Neural progenitor cell (in vitro differentiated cells): ENCODE data around the gene INPP4A. TPM values are rescaled to one million over a fixed set of nuclear protein-coding genes. Genes with fewer than 3 reads are reported as not detected.

Source experiments
- DNase-seq: peaks from one replicate; pipeline ENCODE4 v3.0.0-alpha.2; 2016; ENCODE audit warnings: low spot score
- H2AFZ ChIP-seq: fragments of 200-600 bp; sonication (generic); replicated peaks from 2 replicates; pipeline ENCODE4 v1.6.1; 2016; ENCODE audit warnings: antibody characterized with exemption
- H3F3A ChIP-seq: fragments of 200-600 bp; sonication (generic); 2 replicates; pipeline ENCODE4 v1.6.1; 2016; ENCODE audit warnings: antibody characterized with exemption, low read depth
- H3K27ac ChIP-seq: fragments of 200-600 bp; sonication (generic); 2 replicates; pipeline ENCODE4 v1.5.1; 2016; ENCODE audit warnings: mild to moderate bottlenecking
- H3K27me3 ChIP-seq: fragments of 200-600 bp; sonication (generic); 2 replicates; pipeline ENCODE4 v1.6.1; 2016; ENCODE audit warnings: mild to moderate bottlenecking, moderate library complexity
- H3K36me3 ChIP-seq: fragments of 200-600 bp; sonication (generic); 2 replicates; pipeline ENCODE4 v1.5.1; 2016
- H3K4me1 ChIP-seq: fragments of 200-600 bp; sonication (generic); 2 replicates; pipeline ENCODE4 v1.6.1; 2016; ENCODE audit warnings: mixed run types
- H3K4me2 ChIP-seq: fragments of 200-600 bp; sonication (generic); 2 replicates; pipeline ENCODE4 v1.6.1; 2016
- H3K4me3 ChIP-seq: fragments of 200-600 bp; sonication (generic); 2 replicates; pipeline ENCODE4 v1.5.1; 2016
- H3K79me2 ChIP-seq: fragments of 200-600 bp; sonication (generic); 2 replicates; pipeline ENCODE4 v1.6.1; 2016; ENCODE audit warnings: low read depth
- H3K9ac ChIP-seq: fragments of 200-600 bp; sonication (generic); 2 replicates; pipeline ENCODE4 v1.6.1; 2016
- H3K9me3 ChIP-seq: fragments of 200-600 bp; sonication (generic); 2 replicates; pipeline ENCODE4 v1.5.1; 2016; ENCODE audit warnings: low read depth
- H4K20me1 ChIP-seq: fragments of 200-600 bp; sonication (generic); 2 replicates; pipeline ENCODE4 v1.6.1; 2016; ENCODE audit warnings: low read depth
- H3K27ac Mint-ChIP-seq: 3 replicates; pipeline ENCODE4 v1.8.0; 2021; ENCODE audit warnings: mixed read lengths
- H3K27me3 Mint-ChIP-seq: 2 replicates; pipeline ENCODE4 v1.8.0; 2022; ENCODE audit warnings: low read depth, mild to moderate bottlenecking, inconsistent platforms, moderate library complexity, mixed read lengths; ENCODE audit not compliant: insufficient read depth
- H3K36me3 Mint-ChIP-seq: 3 replicates; pipeline ENCODE4 v1.8.0; 2021; ENCODE audit warnings: mixed read lengths
- H3K4me1 Mint-ChIP-seq: 3 replicates; pipeline ENCODE4 v1.8.0; 2021; ENCODE audit warnings: mixed read lengths
- H3K4me3 Mint-ChIP-seq: 3 replicates; pipeline ENCODE4 v1.8.0; 2021; ENCODE audit warnings: mild to moderate bottlenecking, moderate library complexity, mixed read lengths
- H3K9me3 Mint-ChIP-seq: 3 replicates; pipeline ENCODE4 v1.8.0; 2020; ENCODE audit warnings: mixed read lengths
- EZH2 ChIP-seq: fragments of 200-600 bp; sonication (generic); IDR thresholded peaks from 2 replicates; pipeline ENCODE4 v1.6.1; 2017; ENCODE audit warnings: antibody characterized with exemption, mild to moderate bottlenecking, moderate library complexity
- EZH2phosphoT487 ChIP-seq: fragments of 200-600 bp; sonication (generic); IDR thresholded peaks from 2 replicates; pipeline ENCODE4 v1.6.1; 2017; ENCODE audit warnings: antibody characterized with exemption
- total RNA-seq: library from RNA; depleted of rRNA; stranded (reverse); fragments of >200 nt; gene quantifications from 2 replicates; pipeline ENCODE4 v1.2.3, GENCODE V29; 2015; ENCODE audit warnings: low replicate concordance
- TF ChIP-seq, protein P1 (sequence below): fragments of 200-600 bp; sonication (generic); IDR thresholded peaks from 2 replicates; pipeline ENCODE4 v1.5.1; 2017; ENCODE audit warnings: antibody characterized with exemption, mild to moderate bottlenecking

Gene INPP4A
- total RNA-seq, 1 donor from 2014 or later = 35.1 TPM

DNA sequence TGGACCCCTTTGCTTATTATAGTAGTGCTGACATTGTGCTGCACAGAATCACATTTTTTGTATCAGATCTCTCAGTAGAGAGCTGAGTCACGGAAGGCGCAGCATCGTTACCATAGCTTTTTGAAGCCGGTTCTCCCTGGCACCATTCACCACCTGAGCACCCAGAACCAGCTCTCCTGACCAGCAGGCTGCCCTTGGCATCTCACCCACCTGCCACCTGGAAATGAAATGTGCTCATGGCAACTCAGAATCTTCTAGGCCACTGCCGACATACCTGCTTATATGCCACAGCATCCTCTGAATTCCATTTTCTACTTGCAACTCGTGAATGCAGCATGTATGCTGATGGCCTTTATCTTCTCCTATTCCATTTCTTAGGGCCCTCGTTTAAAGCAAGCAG lies 100.9 kb downstream of the INPP4A start:
- Histone ChIP-seq H4K20me1 (no peaks in the 10 kb centered on the region), H3K27me3 (no peaks in the 10 kb centered on the region), H2AFZ (no peak overlapping the region), H3K36me3 (no peaks in the 10 kb centered on the region), H3K4me2 (no peak overlapping the region), H3F3A (no peaks in the 10 kb centered on the region), H3K4me1 (no peaks in the 10 kb centered on the region), H3K4me3 (no peak overlapping the region), H3K79me2 (no peaks in the 10 kb centered on the region), H3K9ac (no peak overlapping the region), H3K27ac (no peak overlapping the region), H3K9me3 (no peaks in the 10 kb centered on the region)
- TF ChIP-seq EZH2 = no peak
- TF ChIP-seq EZH2phosphoT487 = no peak
- TF ChIP-seq, protein P1, sequence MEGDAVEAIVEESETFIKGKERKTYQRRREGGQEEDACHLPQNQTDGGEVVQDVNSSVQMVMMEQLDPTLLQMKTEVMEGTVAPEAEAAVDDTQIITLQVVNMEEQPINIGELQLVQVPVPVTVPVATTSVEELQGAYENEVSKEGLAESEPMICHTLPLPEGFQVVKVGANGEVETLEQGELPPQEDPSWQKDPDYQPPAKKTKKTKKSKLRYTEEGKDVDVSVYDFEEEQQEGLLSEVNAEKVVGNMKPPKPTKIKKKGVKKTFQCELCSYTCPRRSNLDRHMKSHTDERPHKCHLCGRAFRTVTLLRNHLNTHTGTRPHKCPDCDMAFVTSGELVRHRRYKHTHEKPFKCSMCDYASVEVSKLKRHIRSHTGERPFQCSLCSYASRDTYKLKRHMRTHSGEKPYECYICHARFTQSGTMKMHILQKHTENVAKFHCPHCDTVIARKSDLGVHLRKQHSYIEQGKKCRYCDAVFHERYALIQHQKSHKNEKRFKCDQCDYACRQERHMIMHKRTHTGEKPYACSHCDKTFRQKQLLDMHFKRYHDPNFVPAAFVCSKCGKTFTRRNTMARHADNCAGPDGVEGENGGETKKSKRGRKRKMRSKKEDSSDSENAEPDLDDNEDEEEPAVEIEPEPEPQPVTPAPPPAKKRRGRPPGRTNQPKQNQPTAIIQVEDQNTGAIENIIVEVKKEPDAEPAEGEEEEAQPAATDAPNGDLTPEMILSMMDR = no peak
- Mint-ChIP-seq H3K27me3 (peaks cover 5% of the 10 kb centered on the region), H3K27ac (no peak overlapping the region), H3K4me3 (no peak overlapping the region), H3K36me3 (peaks cover 9% of the 10 kb centered on the region), H3K9me3 (no peaks in the 10 kb centered on the region), H3K4me1 (no peaks in the 10 kb centered on the region)
- DNase-seq = no peak

DNA sequence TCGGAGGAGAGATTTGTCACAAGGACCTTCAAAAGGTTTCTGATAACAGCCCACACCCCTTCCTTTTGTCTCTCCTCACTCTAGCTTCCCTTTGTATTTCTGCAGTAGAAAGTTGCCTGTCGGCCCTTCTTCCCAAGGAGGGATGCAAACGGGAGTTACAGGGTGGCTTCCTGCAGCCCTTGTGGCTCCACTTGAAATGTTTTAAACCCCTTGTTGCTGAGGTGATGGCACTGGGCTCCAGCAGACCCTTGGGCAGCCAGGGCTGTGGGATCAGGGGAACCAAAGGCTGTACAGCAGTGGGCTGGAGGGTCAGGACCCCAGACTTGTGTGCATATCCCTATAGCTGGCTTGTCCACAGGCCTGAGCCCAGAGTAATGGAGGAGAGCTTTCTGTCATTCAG lies 101.5 kb downstream of the INPP4A start:
- Mint-ChIP-seq H3K4me1 (no peaks in the 10 kb centered on the region), H3K9me3 (no peaks in the 10 kb centered on the region), H3K36me3 (peaks cover 7% of the 10 kb centered on the region), H3K27me3 (peaks cover 5% of the 10 kb centered on the region), H3K27ac (no peak overlapping the region), H3K4me3 (no peak overlapping the region)
- Histone ChIP-seq H3F3A (no peaks in the 10 kb centered on the region), H3K27ac (no peak overlapping the region), H3K4me1 (no peaks in the 10 kb centered on the region), H3K27me3 (no peaks in the 10 kb centered on the region), H3K9me3 (no peaks in the 10 kb centered on the region), H3K9ac (no peak overlapping the region), H2AFZ (no peak overlapping the region), H3K79me2 (no peaks in the 10 kb centered on the region), H3K4me3 (no peak overlapping the region), H3K4me2 (no peak overlapping the region), H4K20me1 (no peaks in the 10 kb centered on the region), H3K36me3 (no peaks in the 10 kb centered on the region)
- TF ChIP-seq, protein P1 = no peak
- no peak for TF ChIP-seq EZH2
- no peak for TF ChIP-seq EZH2phosphoT487
- DNase-seq = no peak

- H3K9me3 ChIP-seq = no peaks in the 10 kb centered on the region
- H4K20me1 ChIP-seq = no peaks in the 10 kb centered on the region
- no peak overlapping the region for H3K27ac ChIP-seq
- H3K4me3 Mint-ChIP-seq = no peak overlapping the region
- no peak for TF ChIP-seq EZH2phosphoT487
- TF ChIP-seq EZH2 = no peak
- TF ChIP-seq, protein P1 = no peak
- no peak overlapping the region for H2AFZ ChIP-seq
- H3K9ac ChIP-seq = no peak overlapping the region
- no peaks in the 10 kb centered on the region for H3F3A ChIP-seq
- H3K27me3 ChIP-seq = no peaks in the 10 kb centered on the region
- no peaks in the 10 kb centered on the region for H3K4me1 Mint-ChIP-seq
- peaks cover 4% of the 10 kb centered on the region for H3K27me3 Mint-ChIP-seq
- H3K4me3 ChIP-seq = no peak overlapping the region
- H3K4me2 ChIP-seq = no peak overlapping the region
- no peaks in the 10 kb centered on the region for H3K79me2 ChIP-seq
- DNase-seq = no peak
- H3K36me3 Mint-ChIP-seq = peaks cover 10% of the 10 kb centered on the region
- H3K27ac Mint-ChIP-seq = no peak overlapping the region
- no peaks in the 10 kb centered on the region for H3K4me1 ChIP-seq
- H3K9me3 Mint-ChIP-seq = no peaks in the 10 kb centered on the region
- H3K36me3 ChIP-seq = no peaks in the 10 kb centered on the region
These were observed 102.6 kb downstream of the INPP4A start for GRCh38 chr2:98547092-98547790.
